NCI-H1436 (cell line): Measurements from ENCODE around the gene SCAANT1.

Experiments
- DNase-seq: peaks from one replicate; lab custom pipeline; 2025; lab: John Stamatoyannopoulos, UW

SCAANT1 gene

DNA sequence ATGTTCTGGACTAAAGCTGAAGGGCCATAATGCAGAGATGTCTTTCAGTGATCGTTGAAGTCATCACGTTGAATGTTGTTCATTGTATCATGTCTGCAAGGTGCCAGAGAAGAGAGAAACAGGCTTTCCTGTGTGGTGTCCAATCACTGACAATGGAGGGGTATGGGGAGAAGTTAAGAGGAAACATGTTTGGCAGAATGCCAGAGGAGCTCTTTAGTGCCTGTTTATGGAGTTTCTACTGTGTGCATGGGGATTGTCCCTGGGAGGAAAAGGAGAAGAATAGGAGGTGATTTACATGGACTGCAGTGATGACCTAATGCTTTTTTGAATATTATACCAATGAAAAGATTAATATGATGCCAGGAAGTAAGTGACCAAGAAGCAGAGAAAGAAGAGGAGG, 11.7 kb downstream of the SCAANT1 start:
- peak; percentile 2 for DNase-seq

DNA sequence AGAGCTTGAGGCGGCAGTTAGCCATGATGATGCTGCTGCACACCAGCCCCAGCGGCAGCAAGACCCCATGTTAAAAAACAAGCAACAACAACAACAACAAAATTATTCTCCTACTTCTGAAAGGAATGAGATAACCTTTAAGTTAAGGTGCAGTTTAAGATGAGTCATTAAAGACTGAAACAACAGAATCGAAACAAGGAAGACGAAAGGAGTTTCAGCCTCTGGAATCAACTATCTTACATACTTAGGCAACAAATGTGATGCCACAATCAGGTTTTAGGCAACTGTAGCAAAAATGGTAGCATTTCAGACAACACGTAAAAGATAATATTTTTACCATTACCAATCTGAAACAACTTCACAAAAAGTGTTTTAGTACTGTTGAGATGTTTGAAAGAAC, 12.2 kb downstream of the SCAANT1 start:
- DNase-seq = no peak

DNA sequence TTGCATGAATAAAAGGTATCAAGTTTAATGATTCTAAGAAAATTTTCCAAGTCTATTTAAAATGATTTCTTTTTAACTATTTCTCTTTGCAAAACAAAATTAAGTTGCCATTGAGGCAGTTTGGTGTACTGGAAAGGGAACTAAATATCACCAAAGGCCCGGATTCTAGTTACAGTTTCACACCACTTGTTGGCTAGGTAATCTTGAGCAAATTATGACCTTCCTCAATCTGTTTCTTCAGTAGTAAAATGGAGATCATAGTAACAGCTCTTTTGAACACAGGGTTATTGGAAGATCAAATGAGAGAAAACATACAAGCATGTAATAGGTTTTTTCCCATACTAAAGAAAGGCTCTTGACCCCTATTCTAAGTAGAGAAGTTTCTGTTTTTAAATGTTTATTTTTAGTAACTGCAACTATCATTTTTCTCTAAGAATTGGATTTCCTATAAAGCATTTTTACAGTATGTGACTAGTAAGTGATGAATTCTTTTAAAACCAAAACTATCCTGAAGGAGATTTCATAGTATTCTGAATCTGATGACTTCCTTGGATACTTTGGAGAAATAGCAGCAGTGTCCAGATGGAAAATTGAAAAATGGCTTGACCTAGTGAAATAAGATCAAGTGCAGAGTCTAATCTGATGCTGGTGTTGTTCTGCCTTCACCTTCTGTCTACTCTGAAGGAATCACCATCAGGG, 15.7 kb downstream of the SCAANT1 start:
- no peak for DNase-seq

DNA sequence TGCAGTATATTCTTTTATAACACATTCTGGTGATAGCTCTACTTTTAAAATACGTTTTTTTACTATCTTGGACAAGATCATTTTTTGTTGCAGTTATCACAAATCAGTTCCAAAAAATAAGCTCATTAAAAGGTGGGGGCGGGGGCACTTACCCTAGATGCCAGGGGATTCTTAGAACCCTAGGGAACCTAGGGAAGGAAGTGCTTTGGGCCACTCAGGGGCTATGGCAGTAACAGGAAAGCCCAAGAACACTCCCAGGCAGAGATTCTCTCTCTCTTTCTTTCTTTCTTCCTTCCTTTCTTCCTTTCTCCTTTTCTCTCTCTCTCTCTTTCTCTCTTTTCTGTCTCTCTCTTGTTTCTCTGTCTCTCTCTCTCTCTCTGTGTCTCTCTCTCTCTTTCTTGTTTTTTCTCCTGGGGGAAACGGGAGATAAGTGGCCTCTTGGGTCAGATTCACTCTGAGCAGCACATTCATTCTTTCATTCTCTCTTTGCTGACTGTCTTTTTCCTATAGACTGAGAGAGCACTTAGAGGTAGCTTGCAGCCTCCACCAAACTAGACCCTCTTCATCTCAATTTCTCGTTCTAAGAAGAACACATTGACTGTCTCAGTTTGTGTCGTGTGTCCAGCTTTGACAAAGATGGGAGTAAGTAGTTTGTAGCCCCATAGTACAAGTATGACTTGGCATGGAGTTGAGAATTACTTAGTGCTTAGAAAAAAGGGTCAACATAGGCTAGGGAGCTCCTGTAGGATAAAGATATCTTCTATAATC, 16.6 kb downstream of the SCAANT1 start:
- no peak for DNase-seq

DNA sequence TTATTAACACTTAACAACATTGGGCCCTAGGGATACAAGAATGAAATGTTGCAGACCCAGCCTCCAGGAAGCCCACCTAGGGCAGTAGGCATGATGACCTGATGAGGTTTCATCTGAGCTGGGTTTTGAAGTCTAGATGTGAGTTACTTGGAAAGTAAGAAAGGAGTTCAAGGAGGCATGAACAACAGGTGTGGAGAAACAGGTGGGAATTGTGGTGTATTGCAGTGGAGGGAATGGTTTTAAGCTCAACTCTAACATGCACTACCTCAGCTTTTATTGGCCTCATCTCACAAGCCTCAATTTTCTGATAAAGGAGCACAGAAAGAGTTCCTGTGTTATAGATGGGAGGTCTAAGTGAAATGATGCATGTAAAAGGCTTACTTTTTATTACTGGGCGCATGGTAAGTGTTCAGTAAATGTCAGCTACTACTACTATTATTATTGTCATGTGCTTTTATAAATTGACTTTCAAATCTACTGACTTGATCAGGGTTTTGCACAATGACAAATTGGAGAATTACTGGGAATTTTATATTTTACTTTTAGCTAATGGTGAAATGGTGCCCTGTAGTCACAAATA, 19.3 kb downstream of the SCAANT1 start:
- DNase-seq = no peak

DNA sequence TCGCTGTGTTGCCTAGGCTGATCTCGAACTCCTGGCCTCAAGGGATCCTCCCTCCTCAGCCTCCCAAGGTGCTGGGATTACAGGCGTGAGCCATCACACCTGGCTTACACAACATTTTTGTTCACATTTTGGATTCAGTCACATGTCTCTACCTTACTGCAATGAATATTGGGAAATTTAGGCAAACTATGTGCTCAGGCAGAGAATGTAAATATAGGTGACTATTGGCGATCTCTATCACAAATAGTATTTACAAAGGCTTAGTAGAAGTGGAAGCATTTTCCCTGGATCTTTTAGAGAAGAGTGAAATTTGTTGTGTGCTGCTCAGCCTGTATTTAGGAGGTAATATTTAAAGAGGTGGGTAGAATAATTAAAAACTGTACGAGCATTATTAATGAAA, 20.7 kb downstream of the SCAANT1 start:
- no peak for DNase-seq

DNA sequence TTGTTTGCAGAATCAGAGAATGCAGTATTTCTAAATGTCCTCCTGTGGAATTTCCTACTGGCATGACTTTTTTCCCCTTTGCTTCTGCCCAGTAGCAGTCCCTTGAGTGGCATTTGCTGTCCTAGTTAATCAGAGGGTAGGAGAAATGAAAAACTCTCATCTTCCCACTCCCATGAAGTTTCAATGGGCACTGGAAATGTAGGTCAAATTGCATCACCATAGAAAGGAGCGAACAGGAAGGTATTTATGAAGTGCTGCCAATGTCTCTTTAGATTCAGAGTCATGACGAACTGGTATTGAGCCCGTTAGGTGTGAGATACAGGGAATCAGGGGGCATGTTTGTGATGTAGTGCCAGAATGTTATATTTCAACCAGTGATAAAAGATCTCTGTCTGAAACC, 25.3 kb downstream of the SCAANT1 start:
- no peak for DNase-seq

DNA sequence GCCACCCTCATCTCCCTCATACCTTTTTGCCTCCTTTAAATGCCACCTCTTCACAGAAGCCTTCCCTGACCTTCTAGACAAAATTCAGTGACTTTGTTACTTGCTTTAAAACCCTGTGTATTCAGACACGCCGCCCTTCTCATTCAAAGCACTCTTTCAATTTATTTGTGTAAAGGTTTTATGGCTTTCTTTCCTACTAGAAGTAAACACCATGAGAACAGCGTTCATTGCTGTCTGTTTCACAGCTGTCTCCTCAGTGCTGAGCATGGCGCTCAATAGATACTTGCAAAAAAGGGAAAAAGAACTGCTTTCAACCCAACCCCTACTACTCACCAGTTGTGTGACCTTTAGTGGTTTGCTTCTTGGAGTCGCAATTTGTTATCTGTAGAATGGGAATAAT, 31.5 kb downstream of the SCAANT1 start:
- no peak for DNase-seq

DNA sequence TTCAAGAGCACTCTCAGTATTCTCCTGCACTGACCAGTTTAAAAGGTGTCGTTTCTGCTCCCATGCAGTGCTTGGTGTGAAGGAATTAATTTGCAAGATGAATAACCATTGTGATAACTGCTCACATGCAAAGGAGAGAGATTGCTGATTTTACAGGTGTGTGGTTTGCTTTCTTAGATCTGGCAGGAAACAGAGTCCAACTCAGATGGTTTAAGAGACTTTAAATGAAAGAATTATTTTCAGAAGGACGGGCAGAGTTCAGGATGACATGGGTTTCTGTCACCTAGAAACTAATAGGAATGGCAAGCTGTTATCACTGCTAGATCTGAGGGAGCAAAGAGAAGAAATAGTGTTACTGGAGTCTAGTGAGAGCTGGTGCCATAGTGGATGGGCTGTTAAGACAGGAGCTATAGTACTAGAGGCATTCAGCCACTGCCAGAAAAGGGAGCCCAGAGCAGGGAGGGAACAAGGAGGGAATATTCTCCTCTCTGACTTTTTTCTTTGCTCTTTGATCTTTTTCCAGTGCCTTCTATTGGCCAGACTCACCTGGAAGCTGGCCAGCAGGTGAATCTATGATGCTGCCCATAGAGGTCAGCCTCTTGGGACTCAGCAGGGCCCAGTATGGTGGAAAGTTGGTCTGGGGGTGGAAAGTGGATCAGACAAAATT, 33.7 kb downstream of the SCAANT1 start:
- no peak for DNase-seq

DNA sequence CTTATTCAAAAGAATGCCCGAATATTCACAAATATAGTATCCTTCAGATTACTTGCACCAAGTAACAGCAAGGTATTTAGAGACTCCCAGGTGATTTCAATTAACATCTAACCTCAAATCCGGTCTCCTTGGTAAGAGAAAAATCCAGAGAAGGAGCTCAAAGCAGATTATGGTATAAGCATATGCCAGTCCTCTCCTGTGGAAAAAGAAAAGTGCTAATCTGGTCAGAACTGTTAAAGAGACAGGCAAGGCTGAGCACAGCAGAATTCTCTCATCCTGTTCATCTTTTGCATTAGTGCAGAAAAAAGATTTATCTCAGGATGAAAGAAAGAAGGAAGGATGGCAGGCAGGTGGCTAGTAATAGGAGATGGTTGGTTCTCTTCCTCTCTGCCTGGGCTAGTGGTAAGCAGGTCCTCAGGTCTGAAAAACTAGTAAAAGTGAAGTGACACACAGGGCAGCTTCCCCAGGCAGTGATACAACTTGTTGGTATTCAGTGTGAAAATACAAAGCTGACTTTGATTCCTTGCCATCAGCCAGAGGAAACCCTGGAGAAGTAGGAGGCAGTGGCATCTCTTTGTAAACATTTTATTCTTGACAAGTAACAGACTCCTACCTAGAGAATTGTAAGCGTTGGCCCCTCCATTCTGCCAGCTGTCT, 34.3 kb downstream of the SCAANT1 start:
- DNase-seq = no peak

DNA sequence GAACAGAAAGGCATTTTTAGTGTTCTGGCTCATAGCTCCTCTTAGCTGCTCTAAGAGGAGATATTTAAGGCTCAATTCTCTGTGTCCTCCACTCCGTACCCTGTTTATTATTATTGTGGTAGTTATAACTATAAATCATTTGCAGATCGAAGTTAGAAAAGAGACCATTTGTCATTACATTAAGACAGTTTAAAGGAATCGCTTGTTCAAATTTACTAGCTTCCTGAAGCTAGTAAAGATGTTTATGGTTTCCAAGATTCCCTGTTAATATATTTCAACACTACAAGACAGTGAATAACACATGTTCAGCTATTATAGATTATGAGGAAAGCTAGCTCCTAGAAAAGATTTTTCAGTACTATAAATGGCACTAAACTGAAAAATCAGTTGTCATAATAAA, 35.9 kb downstream of the SCAANT1 start:
- DNase-seq = no peak

DNA sequence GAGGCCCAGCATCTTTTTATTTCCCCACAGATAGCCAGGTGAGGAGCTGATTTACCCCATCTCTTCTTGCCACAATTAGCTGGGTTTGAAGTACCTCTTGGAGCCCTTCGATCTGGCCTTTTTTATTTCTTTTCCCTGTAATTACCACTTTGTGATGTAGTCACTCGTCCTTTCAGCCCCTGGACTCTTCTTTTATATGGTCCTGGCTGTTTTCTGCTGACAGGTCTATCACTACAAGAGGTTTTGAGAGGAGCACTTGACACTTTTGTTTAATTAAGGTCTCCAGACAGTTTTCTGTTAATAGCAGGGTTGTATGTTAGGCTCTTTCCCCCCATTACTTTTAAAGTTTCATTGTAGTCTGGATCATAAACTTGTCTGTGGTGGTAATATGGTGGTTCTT, 36.7 kb downstream of the SCAANT1 start:
- no peak for DNase-seq

DNA sequence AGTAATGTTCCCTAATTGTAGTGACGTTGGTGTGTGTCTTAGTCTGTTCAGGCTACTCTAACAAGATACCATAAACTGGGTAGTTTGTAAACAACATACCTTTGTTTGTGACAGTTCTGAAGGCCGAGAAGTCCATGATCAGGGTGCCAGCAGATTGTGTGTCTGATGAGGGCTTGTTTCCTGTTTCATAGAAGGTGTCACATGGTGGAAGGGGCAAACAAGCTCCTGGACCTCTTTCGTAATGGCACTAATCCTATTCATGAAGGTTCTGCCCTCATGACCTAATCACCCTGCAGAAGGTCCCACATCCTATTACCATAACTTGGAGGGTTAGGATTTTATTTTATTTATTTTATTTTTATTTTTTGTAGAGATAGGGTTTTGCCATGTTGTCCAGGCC, 37.4 kb downstream of the SCAANT1 start:
- no peak for DNase-seq

DNA sequence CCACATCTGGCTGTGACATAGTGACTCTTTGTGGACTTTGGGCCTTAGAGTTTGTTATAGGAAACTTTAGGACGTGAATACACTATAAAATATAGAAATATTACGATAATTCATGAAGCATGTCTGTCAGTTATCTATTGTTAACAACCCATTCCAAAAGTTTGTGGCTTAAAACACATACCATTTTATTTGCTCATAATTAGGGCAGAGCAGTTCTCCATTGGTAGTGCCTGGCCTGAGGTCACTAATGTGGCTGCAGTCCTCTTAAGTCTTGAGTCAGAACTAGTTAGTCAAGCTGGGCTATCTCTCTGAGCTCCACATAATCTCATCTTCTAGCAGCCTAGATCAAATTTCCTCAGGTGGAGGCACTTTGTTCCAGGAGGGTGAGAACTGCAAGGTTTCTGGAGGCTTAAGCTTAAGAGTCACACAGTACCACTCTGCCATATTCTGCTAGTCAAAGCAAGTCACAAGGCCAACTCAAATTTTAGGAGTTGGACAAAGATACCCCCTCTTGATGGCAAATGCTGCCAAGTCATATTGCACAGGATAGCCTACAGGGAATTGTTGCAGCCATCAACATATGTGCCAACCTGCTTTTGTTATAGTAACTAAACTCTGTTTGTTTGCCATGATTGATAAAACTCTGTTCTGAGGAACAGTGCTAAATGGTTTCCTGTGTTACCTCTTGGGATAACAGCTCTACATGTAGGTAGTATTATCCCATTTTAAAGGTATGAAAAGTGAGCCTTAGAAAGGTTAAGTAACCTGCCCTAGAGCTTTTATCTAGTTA, 39.9 kb downstream of the SCAANT1 start:
- no peak for DNase-seq

DNA sequence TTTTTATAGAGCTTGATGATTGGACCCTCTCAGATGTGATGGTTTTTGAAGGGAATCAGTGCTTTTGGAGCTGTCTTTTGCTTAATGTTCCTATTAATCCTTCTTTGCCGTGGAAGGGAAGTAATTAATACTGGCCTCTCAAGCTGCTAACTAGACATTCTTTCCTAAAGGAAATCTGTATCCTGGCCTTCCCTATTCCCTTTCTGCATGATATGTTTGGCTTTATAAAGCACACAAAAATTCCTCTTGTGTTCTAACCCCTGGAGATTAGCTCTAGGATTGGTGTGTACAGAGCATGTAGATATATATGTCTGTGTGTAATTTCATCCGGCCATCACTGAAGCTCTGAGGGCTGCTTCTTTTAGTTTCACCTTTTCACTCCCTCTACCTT, 41.6 kb downstream of the SCAANT1 start:
- DNase-seq = no peak

DNA sequence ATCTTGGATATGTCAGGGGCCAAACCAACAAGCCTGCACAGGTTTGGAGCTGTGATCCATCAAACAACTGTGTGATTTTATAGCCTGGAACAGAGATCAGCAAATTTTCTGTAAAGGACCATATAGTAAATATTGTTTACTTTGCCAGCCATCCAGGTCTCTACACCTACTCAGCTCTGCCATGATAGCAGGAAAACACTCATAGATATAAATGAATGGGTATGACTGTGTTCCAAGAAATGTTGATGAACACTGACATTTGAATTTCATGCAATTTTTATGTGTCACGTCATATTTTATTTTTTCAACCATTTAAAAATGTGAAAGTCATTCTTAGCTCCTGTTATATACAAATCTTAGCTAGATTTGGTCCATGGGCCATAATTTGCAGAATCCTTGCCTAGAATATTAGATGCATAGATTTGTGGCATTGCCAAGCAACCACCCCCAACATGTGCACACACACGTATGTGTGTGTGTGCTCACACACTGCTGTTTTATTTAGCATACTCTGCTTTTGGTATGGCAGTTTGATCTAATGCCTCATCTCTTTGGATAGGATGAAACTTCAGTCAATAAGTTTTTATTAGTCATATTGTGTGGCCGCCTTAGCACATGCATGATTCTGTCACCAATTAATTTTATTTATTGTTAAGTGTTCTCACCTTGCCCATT, 42.1 kb downstream of the SCAANT1 start:
- no peak for DNase-seq

DNA sequence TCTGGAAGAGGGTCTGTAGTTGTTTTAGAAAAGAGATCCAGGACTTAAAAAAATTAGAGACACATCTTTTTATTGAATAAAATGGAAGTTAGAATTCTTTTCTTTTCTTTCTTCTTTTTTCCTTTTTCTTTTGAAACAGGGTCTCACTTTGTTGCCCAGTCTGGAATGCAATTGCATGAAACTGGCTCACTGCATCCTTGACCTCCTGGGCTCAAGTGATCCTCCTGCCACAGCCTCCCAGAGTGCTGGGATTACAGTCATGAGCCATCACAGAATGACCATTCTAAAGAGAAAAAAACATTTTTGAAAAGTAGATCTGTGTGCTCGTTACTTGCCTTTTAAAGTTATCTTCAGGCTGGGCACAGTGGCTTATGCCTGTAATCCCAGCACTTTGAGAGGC, 45.0 kb downstream of the SCAANT1 start:
- no peak for DNase-seq

DNA sequence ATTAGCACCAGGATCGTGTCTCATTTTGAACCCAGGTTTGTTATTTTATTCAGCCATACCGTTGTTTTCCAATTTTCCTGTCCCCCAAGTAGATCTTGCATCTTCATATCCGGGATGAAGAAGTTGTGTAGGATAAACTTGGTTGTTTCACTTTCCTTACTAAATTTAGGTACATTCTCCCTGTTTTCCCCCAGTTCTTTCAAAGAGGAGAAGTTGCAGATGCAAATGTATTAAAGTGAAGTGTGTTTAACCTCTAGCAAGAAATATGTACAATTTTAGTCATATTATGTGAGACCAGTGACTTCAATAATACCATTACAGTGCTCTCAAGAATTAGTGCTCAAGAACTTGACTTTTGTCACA, 47.2 kb downstream of the SCAANT1 start:
- no peak for DNase-seq

DNA sequence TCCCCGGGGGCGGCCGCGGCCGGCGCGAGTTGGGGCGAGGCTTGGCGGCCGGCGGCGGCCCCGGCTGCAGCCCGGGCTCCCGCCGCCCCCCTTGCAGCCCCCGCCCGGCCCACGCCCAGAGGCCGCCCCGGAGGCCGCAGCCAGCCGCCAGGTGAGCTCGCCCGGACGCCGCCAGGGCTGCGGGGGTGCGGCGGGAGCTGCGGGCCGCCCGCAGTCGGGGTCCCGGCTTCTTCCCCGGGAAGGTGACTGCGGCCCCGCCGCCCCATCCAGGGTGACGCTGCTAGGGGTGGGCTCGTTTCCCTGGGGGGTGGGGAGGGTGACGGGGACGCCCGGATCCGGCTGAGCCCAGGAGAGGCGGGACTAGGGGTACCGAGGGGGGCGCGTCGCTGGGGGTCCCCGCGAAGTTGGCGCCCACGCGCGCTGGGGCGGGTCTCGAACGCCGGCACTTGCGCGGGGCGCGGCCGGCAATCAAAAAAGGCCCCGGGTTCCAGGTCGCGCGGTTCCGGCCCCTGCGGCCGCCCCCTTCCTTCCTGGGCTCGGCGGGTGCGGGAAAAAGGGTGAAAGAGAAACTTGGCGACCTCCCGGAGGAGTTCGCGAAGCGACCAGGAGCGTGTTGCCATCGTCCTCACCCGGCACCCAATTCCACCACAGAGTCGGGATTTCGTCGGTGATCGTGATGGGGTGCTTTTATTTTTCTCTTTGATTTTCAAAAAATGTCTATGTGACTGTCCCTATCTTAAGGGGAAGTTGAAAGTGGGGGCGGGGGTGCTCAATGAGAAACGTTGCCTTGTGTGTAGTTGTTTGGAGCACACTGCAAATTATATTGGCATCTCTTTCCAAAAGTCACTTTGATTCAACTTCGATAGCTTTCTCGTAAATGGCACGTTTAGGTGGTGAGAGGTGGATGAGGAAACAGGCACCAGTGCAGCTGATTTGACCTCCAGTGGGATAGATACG, 47.9 kb downstream of the SCAANT1 start:
- DNase-seq = no peak
